GM21737 (cell line): Measurements from ENCODE around the gene RPS4Y2.

ENCODE experiments used
- ATAC-seq: cut with Tn5 transposase; IDR thresholded peaks from one replicate; pipeline ENCODE4 v1.9.1; 2021; ENCODE audit warnings: mild to moderate bottlenecking, moderate library complexity; ENCODE audit not compliant: unreplicated experiment

The RPS4Y2 gene

DNA sequence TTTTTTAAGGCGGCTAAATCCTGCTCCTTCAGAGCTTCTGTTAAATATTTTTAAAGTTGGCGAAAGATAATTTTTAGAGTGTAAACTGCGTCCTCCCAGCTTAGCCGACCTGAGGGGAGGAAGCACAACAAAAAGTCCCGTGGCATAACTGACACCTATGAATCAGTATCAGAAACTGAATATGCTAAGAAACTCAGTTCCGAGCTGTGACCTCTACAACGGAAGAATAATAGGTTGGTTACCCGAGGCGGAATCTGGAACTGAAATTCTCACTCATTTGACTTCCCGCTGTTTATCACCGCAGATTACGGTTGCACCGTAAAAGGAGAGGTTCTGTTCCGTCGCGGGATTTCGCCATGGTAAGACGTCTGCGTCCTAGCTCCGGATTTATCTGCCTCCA is at the start of gene RPS4Y2:
RPS4Y2 (plus strand) TSS at position 301 of the 400 bp plus-strand sequence; CDS start at position 357, 56 bp downstream.
- ATAC-seq: no peak

DNA sequence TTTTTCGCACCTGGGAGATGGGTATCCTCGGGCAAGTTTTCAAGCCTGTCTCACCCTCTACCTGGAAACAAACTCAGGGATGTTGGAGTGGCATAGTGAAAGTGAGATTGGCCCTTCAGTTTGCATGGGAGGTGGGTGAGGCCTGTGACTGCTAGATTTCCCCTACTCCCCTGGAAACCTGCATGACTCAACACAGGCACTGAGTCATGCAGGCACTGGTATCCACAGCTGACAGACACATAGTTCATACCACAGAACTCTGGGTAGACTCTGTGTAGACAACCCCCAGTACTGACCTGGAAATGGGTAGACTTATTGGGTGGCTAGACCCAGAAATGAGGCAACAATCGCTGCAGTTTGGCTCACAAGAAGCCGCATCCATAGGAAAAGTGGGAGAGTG is 41.5 kb upstream of the RPS4Y2 start:
- ATAC-seq: no peak

DNA sequence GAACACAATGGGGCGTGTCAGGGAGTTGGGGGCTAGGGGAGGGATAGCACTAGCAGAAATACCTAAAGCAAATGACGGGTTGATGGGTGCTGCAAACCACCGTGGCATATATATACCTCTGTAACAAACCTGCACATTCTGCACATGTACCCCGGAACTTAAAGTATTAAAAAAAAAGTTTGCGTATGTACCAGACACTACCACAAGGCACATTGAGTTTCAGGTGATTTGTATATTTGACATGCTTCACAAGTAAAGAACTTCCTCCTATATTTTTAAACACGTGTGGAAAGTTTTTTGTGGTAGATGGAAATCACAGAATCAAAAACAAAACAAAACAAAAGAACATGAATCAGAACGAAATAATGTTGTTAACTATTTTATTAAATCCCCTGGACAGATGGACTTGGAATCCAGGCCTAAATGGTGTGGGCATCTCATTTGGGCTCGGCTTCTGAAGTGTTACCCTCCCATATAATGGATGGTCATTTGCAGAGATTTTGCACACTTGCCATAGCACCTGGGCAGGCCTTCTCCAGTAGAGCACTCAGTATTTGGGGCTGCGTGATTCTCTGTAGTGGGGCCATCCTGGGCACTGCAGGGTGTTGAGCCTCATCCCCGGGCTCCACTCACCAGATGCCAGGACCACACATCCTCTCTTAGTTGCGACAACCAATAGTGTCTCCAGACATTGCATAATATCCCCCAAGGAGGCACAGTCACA is 29.6 kb upstream of the RPS4Y2 start:
- peak; percentile 83 for ATAC-seq

DNA sequence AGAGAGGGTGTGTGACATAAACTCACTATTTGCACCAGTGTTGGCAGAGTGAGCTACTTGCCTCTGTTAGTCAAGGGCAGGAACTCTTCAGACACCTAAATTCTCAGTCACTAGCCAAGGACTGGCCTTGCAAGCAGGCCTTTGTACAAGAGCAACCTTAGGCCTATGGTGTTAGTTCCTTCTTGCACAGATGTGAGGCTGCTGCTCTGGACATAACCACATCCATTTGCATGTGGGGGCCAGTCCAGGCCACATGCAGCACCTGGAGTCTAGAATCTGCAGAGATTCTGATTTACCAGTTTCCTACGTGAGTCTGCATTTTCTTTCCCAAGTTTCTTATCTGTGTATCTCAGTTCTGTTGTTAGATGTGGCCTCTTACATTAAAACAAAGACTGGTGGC is 20.7 kb upstream of the RPS4Y2 start:
- no peak for ATAC-seq

DNA sequence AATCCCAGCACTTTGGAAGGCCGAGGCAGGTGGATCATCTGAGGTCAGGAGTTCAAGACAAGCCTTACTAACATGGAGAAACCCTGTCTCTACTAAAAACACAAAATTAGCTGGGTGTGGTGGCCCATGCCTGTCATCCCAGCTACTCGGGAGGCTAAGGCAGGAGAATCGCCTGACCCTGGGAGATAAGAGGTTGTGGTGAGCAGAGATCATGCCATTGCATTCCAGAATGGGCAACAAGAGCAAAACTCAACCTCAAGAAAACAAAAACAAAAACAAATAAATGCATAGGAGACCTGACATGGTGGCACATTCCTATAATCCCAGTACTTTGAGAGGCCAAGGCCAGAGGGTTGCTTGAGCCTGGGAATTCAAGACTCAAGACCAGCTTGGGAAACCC is 16.1 kb upstream of the RPS4Y2 start:
- ATAC-seq: no peak

DNA sequence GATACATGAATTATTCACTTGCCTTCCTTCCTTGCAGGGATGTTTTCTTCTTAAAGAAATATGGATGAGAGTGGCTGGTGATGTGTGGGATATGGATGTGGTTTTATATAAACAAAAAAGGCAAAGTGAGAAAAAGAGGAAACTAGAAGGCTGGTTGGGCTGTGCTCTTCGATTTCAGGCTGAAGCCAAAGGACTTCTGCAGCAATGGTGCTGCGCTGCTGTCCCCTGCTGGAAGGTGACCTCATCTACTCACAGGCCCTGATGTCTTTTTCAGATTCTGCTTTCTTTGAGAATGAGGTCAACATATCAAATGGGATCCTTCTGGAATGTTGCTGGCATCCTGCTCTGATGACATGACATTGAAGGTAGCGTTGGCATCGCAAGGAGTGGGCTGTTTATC is 15.3 kb upstream of the RPS4Y2 start:
- ATAC-seq: no peak

DNA sequence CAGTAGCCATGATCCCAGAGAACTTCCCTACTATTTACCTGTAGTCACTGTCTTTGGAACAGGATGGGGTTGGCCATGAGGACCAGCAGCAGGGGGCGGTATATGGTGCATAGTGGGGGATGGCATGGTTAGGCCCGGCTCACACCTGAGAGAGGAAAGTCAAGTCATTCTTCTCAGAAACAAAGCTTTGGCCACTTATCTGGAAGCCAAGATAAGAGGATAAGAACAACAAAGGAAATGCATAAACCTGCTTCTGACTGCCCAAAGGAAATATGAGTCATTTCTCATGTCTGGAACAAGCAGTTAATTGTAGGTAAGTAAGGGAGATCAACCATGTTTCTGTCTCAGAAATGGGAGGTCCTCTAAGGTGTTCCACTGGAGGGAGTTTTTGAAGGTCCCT is 10.8 kb upstream of the RPS4Y2 start:
- ATAC-seq: no peak

DNA sequence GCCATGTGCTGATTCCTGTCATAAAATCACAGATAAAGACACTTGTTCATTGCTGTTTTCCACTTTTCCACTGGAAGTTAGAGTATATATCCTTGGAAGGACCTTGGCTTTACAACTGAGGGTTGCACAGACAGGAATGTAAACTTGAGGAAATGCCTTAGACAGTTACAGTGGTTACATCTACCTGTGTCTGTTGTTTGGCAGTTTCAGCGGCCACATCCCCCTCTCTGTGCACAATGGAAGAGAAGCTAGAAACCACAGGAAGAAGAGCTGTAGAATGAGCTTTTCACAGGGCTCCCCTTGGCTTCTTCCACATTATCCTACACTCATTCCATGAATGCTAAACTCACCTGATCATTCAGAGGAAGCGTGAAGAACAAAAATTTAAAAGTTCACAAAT is 9.0 kb upstream of the RPS4Y2 start:
- ATAC-seq: no peak

DNA sequence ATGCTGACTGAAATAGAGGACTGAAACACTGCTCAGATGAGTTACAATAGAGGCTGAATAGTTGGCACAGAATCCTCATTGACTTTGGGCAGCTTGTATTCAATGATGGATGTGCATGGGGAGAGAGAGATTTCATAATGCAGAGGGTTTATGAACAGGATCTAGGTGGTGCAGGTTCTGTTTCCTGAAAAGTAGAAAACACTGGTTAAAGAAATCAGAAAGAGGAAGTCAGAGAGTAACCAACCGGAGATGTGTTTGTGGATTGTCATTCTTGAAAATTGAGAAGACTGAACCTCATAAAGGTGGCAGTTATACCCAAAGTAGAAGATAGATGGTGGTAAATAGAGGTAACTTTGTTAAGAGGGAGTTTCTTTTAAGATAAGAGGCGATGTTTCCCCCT is 8.0 kb downstream of the RPS4Y2 start:
- ATAC-seq: no peak

DNA sequence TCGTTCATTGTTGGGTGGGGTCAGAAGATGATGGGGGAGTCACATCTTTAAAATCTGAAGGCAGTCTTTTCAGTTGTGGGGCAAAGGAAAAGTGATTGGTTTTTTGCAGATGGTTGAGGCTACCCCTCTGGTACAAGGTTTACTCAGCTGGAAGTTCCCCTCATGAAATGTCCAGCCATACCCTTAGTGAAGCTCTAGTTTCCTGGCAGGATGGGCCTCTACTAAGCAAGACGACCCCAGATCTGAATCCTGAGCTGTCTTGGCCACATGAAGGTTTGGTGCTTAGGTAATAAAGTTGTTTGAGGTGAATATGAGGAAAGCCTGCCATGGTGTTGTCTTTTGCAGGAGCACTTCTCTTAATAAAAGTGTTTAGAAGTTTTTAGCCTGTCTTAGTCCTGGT is 9.2 kb downstream of the RPS4Y2 start:
- ATAC-seq: no peak

DNA sequence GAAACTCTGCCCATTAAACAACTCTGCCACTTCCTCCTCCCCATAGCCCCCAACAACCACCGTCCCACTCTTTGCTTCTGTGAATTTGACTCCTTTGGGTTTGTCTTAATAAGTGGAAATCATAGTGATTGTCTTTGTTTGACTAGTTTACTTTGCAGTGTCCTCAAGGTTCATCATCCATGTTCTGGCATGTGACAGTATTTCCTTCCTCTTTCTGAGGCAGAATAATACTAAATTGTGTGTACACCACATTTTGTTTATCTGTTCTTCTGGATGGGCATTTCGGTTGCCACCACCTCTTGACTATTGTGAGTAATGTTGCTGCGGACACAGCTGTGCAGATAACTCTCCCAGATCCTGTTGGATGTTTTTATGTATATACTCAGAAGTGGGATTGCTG is 14.8 kb downstream of the RPS4Y2 start:
- no peak for ATAC-seq

DNA sequence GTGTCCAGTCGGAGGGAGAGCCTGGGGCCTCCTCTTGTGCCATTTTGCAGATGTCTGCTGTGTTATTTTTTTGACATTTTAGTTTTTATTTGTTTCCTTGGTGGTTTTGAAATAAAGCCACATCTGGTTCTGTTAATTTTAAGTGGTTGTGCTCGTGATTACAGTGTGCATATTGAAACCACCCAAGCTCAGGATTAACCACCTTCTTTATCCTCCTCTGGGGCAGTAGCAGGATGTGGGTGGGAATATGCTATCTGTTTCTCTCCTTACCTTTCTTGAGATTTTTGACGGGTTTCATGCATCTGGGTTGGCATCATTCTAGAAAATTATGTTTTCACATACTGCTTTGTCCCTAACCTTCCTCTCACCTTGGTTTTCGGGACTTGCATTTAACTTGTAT is 20.2 kb downstream of the RPS4Y2 start:
- ATAC-seq: no peak

DNA sequence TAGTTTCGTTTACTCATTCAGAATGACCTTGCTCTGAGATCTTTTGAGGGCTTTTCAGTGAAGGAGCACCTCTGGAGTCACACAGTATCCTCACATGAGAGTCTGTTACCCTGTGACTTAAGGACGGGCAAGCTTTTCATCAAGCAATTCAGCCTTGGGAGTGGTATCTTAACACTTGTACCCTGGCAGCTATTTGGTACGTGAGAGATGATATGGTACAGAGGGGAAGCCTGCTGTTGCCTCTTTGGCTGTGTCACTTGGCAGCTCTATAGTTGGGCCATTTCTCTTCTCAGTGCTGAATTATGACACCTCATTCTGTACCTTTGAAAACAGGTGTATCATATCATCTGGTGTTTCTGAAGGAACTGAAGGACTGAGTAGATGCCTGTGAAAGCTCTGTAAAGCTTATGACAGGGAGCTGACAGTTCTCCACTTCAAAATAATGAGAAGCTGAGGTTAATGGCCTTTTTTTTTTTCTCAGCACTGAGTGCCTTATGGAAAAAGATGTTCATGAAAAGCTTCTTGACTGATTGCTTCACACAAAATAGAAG is 24.3 kb downstream of the RPS4Y2 start:
- no peak for ATAC-seq

DNA sequence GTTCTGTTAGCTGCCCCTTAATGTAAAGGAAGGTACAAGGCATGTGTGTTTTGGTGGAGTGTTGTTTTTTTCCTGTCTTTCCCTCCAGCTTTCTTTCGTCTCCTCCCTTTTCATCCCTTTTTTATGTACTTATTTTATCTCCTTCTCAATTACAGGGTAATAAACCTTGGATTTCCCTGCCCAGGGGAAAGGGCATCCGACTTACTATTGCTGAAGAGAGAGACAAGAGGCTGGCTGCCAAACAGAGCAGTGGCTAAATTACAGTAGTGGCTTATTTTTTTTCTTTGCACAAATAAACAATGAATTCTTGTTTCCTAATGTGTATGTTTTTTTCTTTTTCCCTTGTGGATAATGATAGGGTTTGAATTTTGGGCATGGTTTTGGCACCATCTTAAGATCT is 24.9 kb downstream of the RPS4Y2 start:
- no peak for ATAC-seq

DNA sequence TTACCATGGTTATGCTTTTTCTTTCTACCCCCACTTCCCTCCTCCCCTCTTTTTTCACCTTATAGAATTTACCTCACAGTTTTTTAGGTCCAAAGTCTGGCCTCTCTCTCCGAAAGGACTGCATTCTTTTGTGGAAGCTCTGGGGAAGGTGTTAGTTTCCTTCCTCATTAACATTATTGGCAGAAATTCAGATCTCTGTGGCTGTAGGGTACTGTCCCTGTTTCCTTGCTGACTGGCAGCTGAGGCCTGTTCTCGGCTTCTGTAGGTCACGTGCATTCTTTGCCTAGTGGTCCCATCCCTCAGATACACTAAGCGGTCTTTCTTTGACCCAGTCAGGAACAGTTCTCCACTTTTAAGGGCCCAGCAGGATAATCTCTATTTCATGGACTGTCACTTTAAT is 25.5 kb downstream of the RPS4Y2 start:
- ATAC-seq: no peak

DNA sequence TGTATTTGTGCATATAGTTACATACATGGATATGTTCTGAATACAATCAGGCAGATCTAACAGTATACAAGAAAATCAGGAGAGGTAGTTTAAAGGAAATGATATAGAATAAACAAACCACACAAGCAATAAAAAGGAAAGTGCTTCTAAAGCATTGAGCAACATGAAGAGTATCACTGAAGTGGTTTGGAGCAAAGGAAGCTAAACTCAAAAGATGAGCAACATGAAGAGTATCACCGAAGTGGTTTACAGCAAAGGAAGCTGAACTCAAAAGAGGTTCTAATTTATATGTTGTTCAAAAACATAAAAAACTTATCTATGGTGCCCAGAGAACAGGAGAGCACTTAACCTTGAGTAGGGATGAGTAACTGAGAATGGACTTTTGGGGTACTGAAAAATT is 29.1 kb downstream of the RPS4Y2 start:
- no peak for ATAC-seq

DNA sequence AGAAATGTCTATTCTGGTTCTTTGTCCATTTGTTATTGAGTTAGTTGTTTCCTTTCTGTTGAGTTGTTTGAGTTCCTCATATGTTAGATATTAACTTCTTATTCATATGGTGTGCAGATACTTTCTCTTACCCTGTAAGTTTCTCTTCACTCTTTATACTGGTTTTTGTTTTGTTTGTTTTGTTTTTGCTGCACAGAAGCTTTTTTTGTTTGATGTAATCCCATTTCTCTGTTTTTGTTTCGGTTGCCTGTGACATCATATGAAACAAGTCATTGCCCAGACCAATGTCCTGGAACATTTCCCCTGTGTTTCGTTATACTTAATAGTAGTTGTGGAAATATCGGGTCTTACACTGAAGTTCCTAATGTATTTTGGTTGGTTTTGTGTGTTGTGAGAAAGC is 31.2 kb downstream of the RPS4Y2 start:
- peak; percentile 94 for ATAC-seq

DNA sequence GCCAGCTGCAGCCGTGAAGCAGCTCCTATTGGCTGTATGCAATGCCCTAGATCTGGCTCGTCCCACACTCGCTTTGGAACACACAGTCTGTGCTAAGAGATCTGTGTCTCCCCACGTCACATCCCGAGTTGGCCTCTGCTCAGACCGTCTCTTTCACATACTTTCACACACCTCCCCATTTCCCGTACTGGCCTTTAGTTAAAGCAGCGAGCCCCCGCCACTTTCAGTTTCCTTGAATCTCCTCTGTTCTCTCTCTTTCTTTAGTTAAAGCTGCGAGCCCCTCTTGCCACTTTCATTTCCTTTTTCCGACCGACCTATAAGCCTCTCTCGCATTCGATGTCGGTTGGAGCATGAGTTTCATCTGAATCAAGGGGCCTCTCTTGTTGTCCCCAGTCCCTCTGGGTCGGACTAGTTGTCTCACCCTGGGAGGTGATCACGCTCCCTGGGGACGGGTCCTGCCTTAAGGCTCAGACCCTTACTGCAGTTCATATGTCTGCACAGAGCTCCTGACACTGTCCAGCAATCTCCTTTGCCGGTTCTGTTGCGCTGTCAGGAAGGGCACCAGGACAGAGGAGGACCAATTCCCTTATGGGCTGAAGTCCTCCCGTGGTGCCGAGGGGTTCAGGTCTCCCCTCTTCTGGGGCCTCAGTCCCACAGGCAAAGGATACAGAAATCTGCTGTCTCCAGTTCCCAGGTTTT is 42.6 kb downstream of the RPS4Y2 start:
- ATAC-seq: peak; percentile 89

DNA sequence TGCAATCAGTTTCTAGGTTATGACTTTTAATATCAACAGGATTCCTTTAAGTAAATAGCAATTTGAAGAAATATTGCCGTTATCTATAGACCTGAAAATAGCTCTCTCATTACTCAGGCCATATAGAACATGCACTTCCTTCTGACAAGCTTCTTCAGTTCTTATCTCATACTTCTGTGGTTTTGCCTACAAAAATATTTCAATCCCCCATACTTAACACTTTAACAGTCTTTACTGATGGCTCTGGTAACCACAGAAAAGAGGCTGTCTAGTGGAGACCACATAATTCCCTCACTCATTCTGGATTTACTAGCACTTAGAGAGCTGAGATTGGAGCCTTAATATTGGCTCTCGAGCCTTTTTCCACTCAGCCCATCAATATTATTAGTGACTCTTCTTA is 46.8 kb downstream of the RPS4Y2 start:
- ATAC-seq: no peak

DNA sequence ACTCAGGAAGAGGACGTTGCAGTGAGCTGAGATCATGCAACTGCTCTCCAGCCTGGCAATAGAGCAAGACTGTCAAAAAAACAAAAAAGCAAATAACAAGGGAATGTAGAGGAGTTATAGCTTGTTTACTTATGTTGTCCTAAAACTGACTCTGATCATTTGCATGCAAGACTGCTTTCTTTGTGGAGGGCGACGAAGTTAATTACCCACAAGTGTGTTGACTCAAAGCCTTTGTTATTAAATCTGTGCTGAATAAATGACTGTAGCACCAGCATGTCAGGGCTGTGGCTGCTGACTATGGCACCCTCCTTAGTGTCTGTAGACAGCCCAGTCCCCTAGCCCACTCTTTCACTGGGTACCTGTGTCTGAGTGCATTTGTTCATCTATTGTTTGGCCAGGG is 50.3 kb downstream of the RPS4Y2 start:
- ATAC-seq: no peak

DNA sequence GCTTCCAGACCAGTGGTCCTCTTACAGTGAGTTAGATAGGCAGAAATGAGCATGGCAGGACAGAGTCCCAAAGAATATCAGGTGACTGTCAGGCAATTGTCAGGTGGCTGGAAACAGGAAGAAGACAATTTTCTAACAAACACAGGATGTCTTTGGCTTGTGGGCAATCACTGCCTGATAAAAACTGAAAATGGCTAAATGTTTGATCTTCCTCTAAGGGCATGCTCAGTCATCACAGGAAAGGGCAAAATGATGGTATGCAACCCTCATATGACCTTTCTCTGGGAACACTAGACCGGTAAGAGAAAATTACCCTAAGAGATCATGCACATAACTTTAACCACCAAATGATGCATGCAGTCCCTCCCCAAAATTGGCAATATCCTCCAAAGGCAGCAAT is 57.6 kb downstream of the RPS4Y2 start:
- ATAC-seq: no peak

DNA sequence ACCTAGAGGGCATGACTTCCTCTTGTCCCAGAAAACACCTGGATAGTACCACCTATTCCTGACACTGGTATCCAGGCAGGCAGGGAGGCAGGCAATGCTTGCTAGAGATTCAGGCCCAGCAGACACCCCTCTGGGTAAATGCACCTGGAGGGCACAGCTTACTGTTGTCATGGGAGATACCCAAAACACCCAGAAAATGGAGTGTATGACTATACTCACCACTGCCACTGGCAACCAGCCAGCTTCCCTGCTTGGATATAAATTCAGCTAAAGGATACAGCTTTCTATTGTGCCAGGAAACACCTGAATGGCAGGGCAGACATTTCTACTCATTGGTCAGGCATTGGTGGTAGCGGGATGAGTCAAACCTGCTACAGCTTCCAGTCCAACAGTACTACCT is 58.9 kb downstream of the RPS4Y2 start:
- no peak for ATAC-seq
